Activated B cell treated with CpG ODN at 0.5 μM for 24 hours (primary cell): ENCODE data around the gene RNF225. TPM values are rescaled to one million over a fixed set of nuclear protein-coding genes. Genes with fewer than 3 reads are reported as not detected.

Source experiments
- ATAC-seq: fragments of 200-7000 bp; cut with Tn5 transposase; one replicate; pipeline ENCODE4 v1.10.0; 2021; ENCODE audit warnings: low read depth, mild to moderate bottlenecking, moderate library complexity
- CTCF ChIA-PET: fragments of 350-600 bp; sonication (Branson Sonifier 250); formaldehyde crosslinking; loops from one replicate; lab custom pipeline; 2021; ENCODE audit warnings: antibody characterized with exemption; lab: Charles Lee
- POLR2A ChIA-PET: fragments of 350-600 bp; sonication (Branson Sonifier 250); formaldehyde crosslinking; loops from one replicate; lab custom pipeline; 2021; ENCODE audit warnings: antibody characterized with exemption; lab: Charles Lee
- DNase-seq: peaks from one replicate; pipeline ENCODE4 v3.0.0; 2022
- H3K27ac Mint-ChIP-seq: one replicate; pipeline ENCODE4 v1.8.0; 2020; ENCODE audit warnings: mixed read lengths
- H3K27me3 Mint-ChIP-seq: one replicate; pipeline ENCODE4 v1.8.0; 2021; ENCODE audit warnings: mixed read lengths
- H3K36me3 Mint-ChIP-seq: one replicate; pipeline ENCODE4 v1.8.0; 2021; ENCODE audit warnings: low read depth, mixed read lengths
- H3K4me1 Mint-ChIP-seq: one replicate; pipeline ENCODE4 v1.8.0; 2021; ENCODE audit warnings: mixed read lengths
- H3K4me3 Mint-ChIP-seq: one replicate; pipeline ENCODE4 v1.8.0; 2020; ENCODE audit warnings: mild to moderate bottlenecking, mixed read lengths
- H3K9me3 Mint-ChIP-seq: one replicate; pipeline ENCODE4 v1.8.0; 2020; ENCODE audit warnings: mixed read lengths
- intact Hi-C: fragments of 100-400 bp; cut with micrococcal nuclease; formaldehyde crosslinking; loops from one replicate; pipeline ENCODE4 v1.15.1; 2024
- total RNA-seq: library from RNA; stranded (reverse); gene quantifications from 2 replicates; pipeline ENCODE4 v1.2.3, GENCODE V29; 2022
- TF ChIP-seq, protein P1 (sequence below): fragments of 200-600 bp; IDR thresholded peaks from one replicate; pipeline ENCODE4 v1.8.0; 2022; ENCODE audit warnings: antibody characterized with exemption, mild to moderate bottlenecking

Gene RNF225
- total RNA-seq, 1 donor from 2014 or later: not detected

DNA sequence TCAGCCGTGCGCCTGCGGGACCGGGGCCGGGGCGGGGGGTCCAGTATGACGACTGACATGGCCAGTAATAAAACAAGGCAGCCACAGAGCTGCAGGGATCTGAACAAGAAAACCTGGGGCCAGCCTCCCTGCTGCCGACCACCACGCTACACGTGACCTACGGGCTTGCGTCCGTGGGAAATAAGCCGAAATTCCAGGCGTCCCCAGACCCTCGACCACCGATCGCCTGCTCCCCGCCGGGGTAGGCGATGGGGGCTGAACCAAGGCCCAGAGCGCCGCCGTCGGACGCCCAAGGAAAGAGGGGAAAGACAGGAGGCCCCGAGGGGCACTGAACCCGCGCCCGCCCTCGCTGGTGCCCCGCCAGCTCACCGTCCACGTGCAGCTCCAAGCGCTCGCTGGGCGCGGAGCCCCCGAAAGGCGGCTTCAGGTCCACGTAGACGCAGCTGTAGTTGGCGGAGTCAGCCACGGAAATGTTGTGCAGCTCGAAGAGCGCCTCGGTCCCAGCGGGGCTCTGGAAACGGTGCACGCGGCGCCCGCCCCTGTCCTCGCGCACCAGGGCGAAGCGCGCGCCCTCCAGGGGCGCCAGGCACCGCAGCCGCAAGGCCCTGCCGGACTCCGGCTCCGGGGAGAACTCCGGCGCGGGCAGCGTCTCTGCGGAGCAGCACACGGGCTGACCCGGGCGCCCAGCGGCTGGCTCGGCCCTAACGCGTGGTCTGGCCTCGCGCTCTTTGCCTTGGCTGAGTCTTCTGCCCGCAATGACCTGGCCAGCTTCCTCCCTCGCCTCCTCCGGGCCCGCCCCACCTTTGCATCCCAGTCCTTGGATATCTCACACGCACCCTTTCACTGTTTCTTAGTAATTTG is 45.2 kb upstream of the RNF225 start:
- no peaks in the 10 kb centered on the region for H3K9me3 Mint-ChIP-seq
- H3K27me3 Mint-ChIP-seq: no peaks in the 10 kb centered on the region
- peaks cover 6% of the 10 kb centered on the region for H3K36me3 Mint-ChIP-seq
- DNase-seq (no peak), ATAC-seq (no peak)
- TF ChIP-seq, protein P1, sequence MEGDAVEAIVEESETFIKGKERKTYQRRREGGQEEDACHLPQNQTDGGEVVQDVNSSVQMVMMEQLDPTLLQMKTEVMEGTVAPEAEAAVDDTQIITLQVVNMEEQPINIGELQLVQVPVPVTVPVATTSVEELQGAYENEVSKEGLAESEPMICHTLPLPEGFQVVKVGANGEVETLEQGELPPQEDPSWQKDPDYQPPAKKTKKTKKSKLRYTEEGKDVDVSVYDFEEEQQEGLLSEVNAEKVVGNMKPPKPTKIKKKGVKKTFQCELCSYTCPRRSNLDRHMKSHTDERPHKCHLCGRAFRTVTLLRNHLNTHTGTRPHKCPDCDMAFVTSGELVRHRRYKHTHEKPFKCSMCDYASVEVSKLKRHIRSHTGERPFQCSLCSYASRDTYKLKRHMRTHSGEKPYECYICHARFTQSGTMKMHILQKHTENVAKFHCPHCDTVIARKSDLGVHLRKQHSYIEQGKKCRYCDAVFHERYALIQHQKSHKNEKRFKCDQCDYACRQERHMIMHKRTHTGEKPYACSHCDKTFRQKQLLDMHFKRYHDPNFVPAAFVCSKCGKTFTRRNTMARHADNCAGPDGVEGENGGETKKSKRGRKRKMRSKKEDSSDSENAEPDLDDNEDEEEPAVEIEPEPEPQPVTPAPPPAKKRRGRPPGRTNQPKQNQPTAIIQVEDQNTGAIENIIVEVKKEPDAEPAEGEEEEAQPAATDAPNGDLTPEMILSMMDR: no peak
- CTCF ChIA-PET: no interaction called here
- POLR2A ChIA-PET: interaction anchor here (0.6 to 1.4 kb wide), 3 partner anchors 12 to 146 kb away, joined by 3 to 12 read pairs (median 10); partner anchors contain the start of genes ZNF497 and ZNF837
- H3K4me3 Mint-ChIP-seq: peak overlapping the region; percentile 64
- H3K4me1 Mint-ChIP-seq: peaks cover 32% of the 10 kb centered on the region
- no peak overlapping the region for H3K27ac Mint-ChIP-seq
- intact Hi-C loops: no loop called here

DNA sequence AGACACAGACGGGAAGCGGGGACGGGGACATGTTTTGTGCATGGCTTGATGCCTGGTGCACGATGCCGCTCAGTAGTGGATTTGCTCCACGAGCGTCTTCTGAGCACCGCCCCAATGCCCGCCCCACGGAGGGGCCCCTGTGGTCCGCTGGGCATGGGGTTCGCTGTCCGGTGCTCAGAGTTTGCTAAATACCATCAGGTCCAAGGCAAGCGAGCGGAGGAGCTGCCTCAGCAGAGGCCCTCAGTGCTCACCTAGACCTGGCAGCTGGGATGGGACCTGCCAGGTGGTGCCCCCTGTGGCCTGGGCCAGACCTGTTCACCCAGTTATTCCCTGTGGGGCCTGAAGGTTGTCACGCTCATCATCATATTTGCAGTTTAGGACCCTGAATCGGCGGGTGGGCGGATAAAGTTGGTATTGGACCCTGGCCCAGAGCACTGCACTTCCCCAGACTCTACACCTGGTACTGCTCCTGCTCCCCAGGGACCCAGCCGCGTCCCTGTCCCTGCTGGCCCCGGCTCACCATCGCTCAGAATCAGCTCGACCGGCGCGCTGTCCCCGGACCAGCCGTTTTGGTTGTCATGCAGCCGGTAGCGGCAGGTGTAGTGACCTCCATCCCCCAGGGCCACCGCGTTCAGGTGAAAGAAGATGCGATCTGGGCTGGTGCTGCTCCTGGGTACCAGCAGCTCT is 44.4 kb upstream of the RNF225 start:
- H3K4me1 Mint-ChIP-seq: peaks cover 31% of the 10 kb centered on the region
- TF ChIP-seq, protein P1: no peak
- ATAC-seq (no peak), DNase-seq (no peak)
- H3K36me3 Mint-ChIP-seq: peaks cover 6% of the 10 kb centered on the region
- H3K27ac Mint-ChIP-seq: no peak overlapping the region
- H3K4me3 Mint-ChIP-seq: no peak overlapping the region
- intact Hi-C loops: no loop called here
- ChIA-PET POLR2A (interaction anchor here (0.6 to 1.2 kb wide), 3 partner anchors 30 to 145 kb away, joined by 3 to 12 read pairs (median 4); partner anchors contain the start of gene ZNF837), CTCF (no interaction called here)
- no peaks in the 10 kb centered on the region for H3K27me3 Mint-ChIP-seq
- no peaks in the 10 kb centered on the region for H3K9me3 Mint-ChIP-seq

DNA sequence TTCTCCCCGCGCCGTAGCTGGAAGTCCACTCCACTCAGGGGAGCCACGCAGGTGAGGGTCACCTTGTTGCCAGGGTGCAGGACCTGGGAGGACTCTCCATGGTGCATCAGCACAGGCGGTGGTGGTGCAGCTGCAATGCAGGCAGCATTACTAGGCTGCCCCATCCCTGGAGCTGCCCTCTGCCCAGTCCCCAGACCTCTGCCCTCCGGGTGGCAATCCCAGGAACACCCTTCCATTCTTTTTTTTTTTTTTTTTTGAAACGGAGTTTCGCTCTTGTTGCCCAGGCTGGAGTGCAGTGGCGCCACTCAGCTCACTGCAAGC is 43.9 kb upstream of the RNF225 start:
- TF ChIP-seq, protein P1: no peak
- Mint-ChIP-seq H3K27ac (no peak overlapping the region), H3K36me3 (peaks cover 6% of the 10 kb centered on the region), H3K4me1 (peaks cover 34% of the 10 kb centered on the region), H3K27me3 (no peaks in the 10 kb centered on the region), H3K4me3 (no peak overlapping the region), H3K9me3 (no peaks in the 10 kb centered on the region)
- DNase-seq (no peak), ATAC-seq (no peak)
- ChIA-PET POLR2A (interaction anchor here (0.7 to 1.2 kb wide), 3 partner anchors 22 to 36 kb away, joined by 3 to 4 read pairs (median 3); partner anchors contain the start of gene ZNF837), CTCF (no interaction called here)
- intact Hi-C loops: no loop called here

DNA sequence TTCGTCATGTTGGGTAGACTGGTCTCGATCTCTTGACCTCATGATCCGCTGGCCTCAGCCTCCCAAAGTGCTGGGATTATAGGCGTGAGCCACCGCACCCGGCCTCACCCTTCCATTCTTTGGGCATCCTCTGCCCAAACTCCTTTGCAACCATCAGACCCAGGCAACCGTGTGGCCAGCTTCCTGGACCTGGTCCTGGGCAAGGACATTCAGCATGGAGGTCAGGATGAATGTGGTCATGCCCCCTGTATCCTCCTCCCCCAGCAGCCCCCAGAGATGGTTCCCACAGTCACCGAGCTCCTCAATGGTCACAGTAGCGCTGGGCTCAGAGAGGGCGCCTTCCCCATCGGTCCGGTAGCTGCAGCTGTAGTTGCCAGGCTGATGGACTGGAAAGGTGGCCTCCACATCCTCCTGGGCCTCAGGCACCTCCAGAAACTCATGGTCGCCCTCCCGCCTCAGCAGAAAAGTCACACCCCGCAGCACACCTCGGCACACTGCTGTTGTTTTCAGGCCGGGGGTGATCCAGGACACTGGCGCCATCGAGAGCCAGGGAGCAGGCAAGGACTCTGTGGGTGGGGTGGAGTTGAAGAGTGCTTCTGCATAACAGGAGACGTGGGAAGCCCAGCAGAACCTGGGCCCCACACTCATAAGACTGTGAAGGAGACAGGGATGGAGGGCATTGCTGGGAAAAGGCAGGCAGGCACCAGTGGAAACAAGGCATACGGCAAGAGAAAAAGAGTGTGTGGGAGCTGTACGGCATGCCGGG is 43.3 kb upstream of the RNF225 start:
- ATAC-seq (no peak), DNase-seq (no peak)
- Mint-ChIP-seq H3K4me1 (peaks cover 35% of the 10 kb centered on the region), H3K36me3 (peaks cover 6% of the 10 kb centered on the region), H3K9me3 (no peaks in the 10 kb centered on the region), H3K27me3 (no peaks in the 10 kb centered on the region), H3K27ac (no peak overlapping the region), H3K4me3 (no peak overlapping the region)
- TF ChIP-seq, protein P1: no peak
- intact Hi-C loops: no loop called here
- POLR2A ChIA-PET: interaction anchor here (0.7 kb wide), 1 partner anchor 22 kb away, joined by 3 read pairs; no protein-coding TSS in a partner anchor
- CTCF ChIA-PET: no interaction called here
